BE2C (cell line): ENCODE measurements around the gene APBA1.

Source experiments
- DNase-seq: peaks from one replicate; pipeline ENCODE4 v3.0.0-alpha.2; 2020
- H3K27me3 ChIP-seq: fragments of 250-450 bp; sonication (Bioruptor Pico); 2 replicates; pipeline ENCODE4 v1.5.1; 2020; ENCODE audit warnings: mild to moderate bottlenecking
- H3K36me3 ChIP-seq: fragments of 250-450 bp; sonication (Bioruptor Pico); 2 replicates; pipeline ENCODE4 v1.5.1; 2020; ENCODE audit warnings: mild to moderate bottlenecking
- H3K4me1 ChIP-seq: fragments of 250-450 bp; sonication (Bioruptor Pico); 2 replicates; pipeline ENCODE4 v1.5.1; 2020
- H3K4me3 ChIP-seq: 2 replicates; pipeline ENCODE4 v1.5.1; 2011; ENCODE audit warnings: low read depth, low read length
- H3K9me3 ChIP-seq: fragments of 250-450 bp; sonication (Bioruptor Pico); 2 replicates; pipeline ENCODE4 v1.5.1; 2020
- CTCF ChIP-seq: IDR thresholded peaks from 2 replicates; pipeline ENCODE4 v1.5.1; 2012; ENCODE audit warnings: mild to moderate bottlenecking, low read depth, low read length

APBA1 gene

GRCh38 chr9:69583645-69584234 is 88.4 kb downstream of the APBA1 start:
- DNase-seq: peak; percentile 80
- no peaks in the 10 kb centered on the region for H3K36me3 ChIP-seq
- H3K4me1 ChIP-seq: peaks cover 42% of the 10 kb centered on the region
- TF ChIP-seq CTCF: no peak
- no peaks in the 10 kb centered on the region for H3K27me3 ChIP-seq
- no peaks in the 10 kb centered on the region for H3K9me3 ChIP-seq
- no peak overlapping the region for H3K4me3 ChIP-seq

GRCh38 chr9:69582544-69583297 is 89.5 kb downstream of the APBA1 start:
- Histone ChIP-seq H3K27me3 (no peaks in the 10 kb centered on the region), H3K36me3 (no peaks in the 10 kb centered on the region), H3K4me3 (no peak overlapping the region; the same call in 1 of the 2 replicates), H3K4me1 (peaks cover 42% of the 10 kb centered on the region), H3K9me3 (no peaks in the 10 kb centered on the region)
- DNase-seq: peak; percentile 67
- no peak for TF ChIP-seq CTCF

GRCh38 chr9:69582018-69582417 is 90.2 kb downstream of the APBA1 start:
- H3K4me1 ChIP-seq: peaks cover 42% of the 10 kb centered on the region
- H3K9me3 ChIP-seq: no peaks in the 10 kb centered on the region
- TF ChIP-seq CTCF: no peak
- no peak for DNase-seq
- H3K36me3 ChIP-seq: peaks cover 4% of the 10 kb centered on the region; the same call in 1 of the 2 replicates
- H3K4me3 ChIP-seq: no peak overlapping the region
- no peaks in the 10 kb centered on the region for H3K27me3 ChIP-seq

GRCh38 chr9:69580582-69581214 is 91.5 kb downstream of the APBA1 start:
- no peaks in the 10 kb centered on the region for H3K9me3 ChIP-seq
- peaks cover 4% of the 10 kb centered on the region; the same call in 1 of the 2 replicates for H3K36me3 ChIP-seq
- no peak for DNase-seq
- no peaks in the 10 kb centered on the region for H3K27me3 ChIP-seq
- H3K4me1 ChIP-seq: peaks cover 42% of the 10 kb centered on the region
- no peak overlapping the region for H3K4me3 ChIP-seq
- no peak for TF ChIP-seq CTCF

GRCh38 chr9:69579760-69580581 is 92.2 kb downstream of the APBA1 start:
- DNase-seq: no peak
- no peaks in the 10 kb centered on the region for H3K27me3 ChIP-seq
- no peak for TF ChIP-seq CTCF
- H3K36me3 ChIP-seq: peaks cover 4% of the 10 kb centered on the region; the same call in 1 of the 2 replicates
- no peak overlapping the region for H3K4me3 ChIP-seq
- H3K9me3 ChIP-seq: no peaks in the 10 kb centered on the region
- peaks cover 42% of the 10 kb centered on the region for H3K4me1 ChIP-seq
